AG08396 (cell line): ENCODE data around the gene LIN52.
"Not testable (repeated sequence)": the region's sequence is repeated elsewhere in the genome, so short reads cannot be mapped to it uniquely, and the experiment has no call there.

Source experiments
- DNase-seq: peaks from one replicate; pipeline ENCODE4 v3.0.0; 2012; ENCODE audit warnings: low spot score, mixed read lengths

Gene LIN52

GRCh38 chr14:74109369-74109768, 24.6 kb downstream of the LIN52 start:
- DNase-seq: no peak

GRCh38 chr14:74111395-74112216, 26.9 kb downstream of the LIN52 start:
- peak; percentile 53 for DNase-seq

GRCh38 chr14:74125487-74125886, 40.7 kb downstream of the LIN52 start:
- not testable (repeated sequence) for DNase-seq

GRCh38 chr14:74126315-74127013, 41.7 kb downstream of the LIN52 start:
- no peak for DNase-seq

GRCh38 chr14:74127634-74128033, 42.9 kb downstream of the LIN52 start:
- DNase-seq: no peak

- no peak for DNase-seq
These were observed 49.2 kb downstream of the LIN52 start for GRCh38 chr14:74133833-74134481.

- DNase-seq: no peak
These were observed 49.7 kb downstream of the LIN52 start for GRCh38 chr14:74134484-74134883.

- no peak for DNase-seq
These were observed 50.7 kb downstream of the LIN52 start for GRCh38 chr14:74135426-74135825.

GRCh38 chr14:74140374-74140850, 55.7 kb downstream of the LIN52 start:
- DNase-seq: no peak

GRCh38 chr14:74141703-74142102, 56.9 kb downstream of the LIN52 start:
- no peak for DNase-seq

GRCh38 chr14:74142523-74142922, 57.8 kb downstream of the LIN52 start:
- no peak for DNase-seq

GRCh38 chr14:74144789-74145188, 60.0 kb downstream of the LIN52 start:
- no peak for DNase-seq

GRCh38 chr14:74147571-74147970, 62.8 kb downstream of the LIN52 start:
- DNase-seq: no peak

GRCh38 chr14:74148705-74149104, 63.9 kb downstream of the LIN52 start:
- DNase-seq: no peak

- no peak for DNase-seq
These were observed 70.5 kb downstream of the LIN52 start for GRCh38 chr14:74155287-74155686.

- no peak for DNase-seq
These were observed 71.0 kb downstream of the LIN52 start for GRCh38 chr14:74155749-74156148.

- DNase-seq: no peak
These were observed 76.0 kb downstream of the LIN52 start for GRCh38 chr14:74160763-74161162.

GRCh38 chr14:74161526-74162158, 76.9 kb downstream of the LIN52 start:
- DNase-seq: no peak

GRCh38 chr14:74169906-74170305, 85.2 kb downstream of the LIN52 start:
- no peak for DNase-seq

GRCh38 chr14:74176400-74176793, 91.6 kb downstream of the LIN52 start:
- no peak for DNase-seq

GRCh38 chr14:74179856-74180255, 95.1 kb downstream of the LIN52 start:
- DNase-seq: no peak

- DNase-seq: no peak
These were observed 106.3 kb downstream of the LIN52 start for GRCh38 chr14:74190927-74191575.
